ENCODE data around the gene BBS1.
A peak's percentile ranks its signal among the peaks of the same experiment; 100 is the strongest.
"Not testable (repeated sequence)": the region's sequence is repeated elsewhere in the genome, so short reads cannot be mapped to it uniquely, and the experiment has no call there.

The BBS1 gene

GRCh38 chr11:66505276-66505816, 5.1 kb upstream of the BBS1 start:
- DNase-seq (ENCODE audit: low read depth, low spot score): no peak
- H3K4me3 ChIP-seq (ENCODE audit: low read length): no peak overlapping the region

DNA sequence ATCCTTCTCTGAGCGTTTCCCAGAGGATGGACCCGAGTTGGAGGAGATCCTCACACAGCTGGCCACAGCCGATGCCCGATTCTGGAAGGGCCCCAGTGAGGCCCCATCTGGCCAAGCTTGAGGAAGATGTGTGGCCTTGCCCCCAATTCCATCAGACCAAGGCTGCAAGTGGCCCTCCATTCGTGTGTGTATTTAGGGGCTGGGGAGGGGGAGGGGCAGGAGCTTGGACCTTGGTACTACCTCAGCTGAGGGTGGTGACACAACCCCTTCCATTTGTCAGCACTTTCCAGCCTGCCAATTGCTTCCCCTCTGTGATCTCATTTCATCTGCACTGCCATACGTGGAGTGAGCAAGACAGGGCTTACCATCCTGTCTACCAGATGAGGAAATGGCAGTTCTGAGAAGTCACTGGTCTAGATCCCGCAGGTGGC, 1.3 kb upstream of the BBS1 start:
- H3K4me3 ChIP-seq (ENCODE audit: low read length): no peak overlapping the region
- no peak for DNase-seq (ENCODE audit: low read depth, low spot score)

- DNase-seq (ENCODE audit: low read depth, low spot score): no peak
- H3K4me3 ChIP-seq (ENCODE audit: low read length): peak overlapping the region; percentile 95
Observed at GRCh38 chr11:66510990-66511339, 530 bp downstream of the BBS1 start.

- H3K4me3 ChIP-seq (ENCODE audit: low read length): no peak overlapping the region
- no peak for DNase-seq (ENCODE audit: low read depth, low spot score)
Observed at GRCh38 chr11:66523611-66524010, 13.2 kb downstream of the BBS1 start.

DNA sequence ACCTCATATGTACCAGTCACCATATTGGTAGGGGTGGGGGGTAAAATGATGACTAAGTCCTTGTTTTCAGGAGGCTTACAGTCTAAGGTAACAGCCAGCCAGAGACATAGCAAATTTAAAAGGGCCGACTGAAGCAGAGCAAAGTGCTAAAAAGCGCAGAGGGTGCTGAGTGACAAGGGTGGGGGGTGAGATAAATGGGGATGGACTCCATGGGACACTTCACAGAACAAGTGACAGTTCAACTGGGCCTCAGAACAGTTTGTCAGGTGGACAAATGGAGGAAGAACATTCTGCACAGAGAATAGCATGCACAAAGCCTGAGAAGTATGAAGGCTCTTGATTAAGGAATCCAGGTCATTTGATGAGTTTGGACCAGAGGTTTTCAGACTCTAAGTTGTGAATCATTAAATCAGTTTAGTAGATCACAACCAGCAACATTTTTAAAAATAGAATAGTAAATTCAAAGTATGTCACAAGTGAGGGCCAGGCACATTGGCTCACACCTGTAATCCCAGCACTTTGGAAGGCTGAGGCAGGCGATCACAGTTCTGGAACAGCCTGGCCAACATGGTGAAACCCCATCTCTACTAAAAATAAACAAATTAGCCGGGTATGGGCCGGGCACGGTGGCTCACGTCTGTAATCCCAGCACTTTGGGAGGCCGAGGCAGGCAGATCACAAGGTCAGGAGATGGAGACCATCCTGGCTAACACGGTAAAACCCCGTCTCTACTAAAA, 14.0 kb downstream of the BBS1 start:
- no peak for DNase-seq (ENCODE audit: low read depth, low spot score)
- H3K4me3 ChIP-seq (ENCODE audit: low read length): no peak overlapping the region

GRCh38 chr11:66529069-66529468, 18.6 kb downstream of the BBS1 start:
- DNase-seq (ENCODE audit: low read depth, low spot score): no peak
- no peak overlapping the region for H3K4me3 ChIP-seq (ENCODE audit: low read length)

- no peak overlapping the region for H3K4me3 ChIP-seq (ENCODE audit: low read length)
- no peak for DNase-seq (ENCODE audit: low read depth, low spot score)
Observed at GRCh38 chr11:66529655-66530054, 19.2 kb downstream of the BBS1 start.

GRCh38 chr11:66530927-66531709, 20.7 kb downstream of the BBS1 start:
- no peak for DNase-seq (ENCODE audit: low read depth, low spot score)
- H3K4me3 ChIP-seq (ENCODE audit: low read length): no peak overlapping the region

- H3K4me3 ChIP-seq (ENCODE audit: low read length): no peak overlapping the region
Observed at GRCh38 chr11:66531841-66532240, 21.4 kb downstream of the BBS1 start.

DNA sequence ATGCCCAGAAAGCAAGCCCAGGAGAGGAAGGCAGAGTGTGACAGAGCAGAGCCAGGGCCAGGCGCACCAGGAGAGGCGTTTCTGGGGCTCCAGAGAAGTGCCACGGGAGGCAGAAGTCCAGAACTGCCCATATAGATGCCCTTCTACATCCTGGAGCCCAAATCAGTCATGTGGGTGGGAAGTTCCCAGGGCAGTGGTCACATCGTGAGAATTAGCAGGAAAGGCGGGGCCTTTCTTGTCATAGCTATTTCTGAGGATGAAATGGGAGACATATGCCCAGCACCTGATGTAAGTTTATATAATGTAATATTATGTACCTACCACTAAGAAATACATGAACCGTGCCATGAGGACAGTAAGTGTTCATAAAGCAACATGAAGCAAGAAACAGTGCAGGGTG, 22.3 kb downstream of the BBS1 start:
- no peak overlapping the region for H3K4me3 ChIP-seq (ENCODE audit: low read length)
- no peak for DNase-seq (ENCODE audit: low read depth, low spot score)

More at GRCh38 chr11:66531841-66532240, 21.4 kb downstream of the BBS1 start:
- DNase-seq (ENCODE audit: low read depth, low spot score): no peak

GRCh38 chr11:66539170-66539869, 28.9 kb downstream of the BBS1 start:
- no peak overlapping the region for H3K4me3 ChIP-seq (ENCODE audit: low read length)
- no peak for DNase-seq (ENCODE audit: low read depth, low spot score)

DNA sequence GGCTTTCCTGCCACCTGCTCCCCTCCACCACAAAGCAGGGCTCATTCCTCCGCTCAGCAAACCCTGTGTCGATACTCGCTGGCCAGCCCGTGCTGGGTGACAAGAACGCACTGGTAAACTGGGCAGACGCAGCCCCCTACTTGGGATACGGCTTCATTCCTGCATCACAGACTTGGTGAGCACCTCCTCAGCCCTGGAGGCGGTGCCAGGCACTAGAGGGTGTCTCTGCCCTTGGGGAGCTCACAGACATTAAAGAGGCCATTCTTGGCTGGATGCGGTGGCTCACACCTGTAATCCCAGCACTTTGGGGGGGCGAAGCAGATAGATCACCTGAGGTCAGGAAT, 29.4 kb downstream of the BBS1 start:
- no peak for DNase-seq (ENCODE audit: low read depth, low spot score)
- no peak overlapping the region for H3K4me3 ChIP-seq (ENCODE audit: low read length)

- DNase-seq (ENCODE audit: low read depth, low spot score); H3K4me3 ChIP-seq (ENCODE audit: low read length): not testable (repeated sequence)
Observed at GRCh38 chr11:66540598-66540997, 30.2 kb downstream of the BBS1 start.

GRCh38 chr11:66541892-66542291, 31.5 kb downstream of the BBS1 start:
- no peak overlapping the region for H3K4me3 ChIP-seq (ENCODE audit: low read length)
- no peak for DNase-seq (ENCODE audit: low read depth, low spot score)

DNA sequence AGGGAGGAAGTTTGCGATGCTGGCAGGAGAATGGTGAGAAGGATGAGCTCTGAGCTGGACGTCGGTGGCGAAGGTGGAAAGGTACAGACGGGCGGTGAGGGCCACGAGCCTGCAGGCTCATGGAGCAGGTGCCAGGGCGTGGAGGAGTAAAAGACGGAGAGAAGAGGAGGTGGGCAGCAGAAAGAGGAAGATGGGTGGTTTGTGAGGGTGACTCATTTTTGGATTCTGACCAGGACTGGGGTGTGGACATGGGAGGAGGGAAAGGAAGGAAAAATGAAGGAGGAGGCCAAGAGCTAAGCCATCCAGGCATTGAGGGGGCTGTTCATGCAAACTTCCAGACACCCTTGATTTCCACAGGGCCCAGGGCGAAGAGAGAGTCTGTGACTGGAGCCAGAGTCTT, 31.9 kb downstream of the BBS1 start:
- no peak overlapping the region for H3K4me3 ChIP-seq (ENCODE audit: low read length)

DNA sequence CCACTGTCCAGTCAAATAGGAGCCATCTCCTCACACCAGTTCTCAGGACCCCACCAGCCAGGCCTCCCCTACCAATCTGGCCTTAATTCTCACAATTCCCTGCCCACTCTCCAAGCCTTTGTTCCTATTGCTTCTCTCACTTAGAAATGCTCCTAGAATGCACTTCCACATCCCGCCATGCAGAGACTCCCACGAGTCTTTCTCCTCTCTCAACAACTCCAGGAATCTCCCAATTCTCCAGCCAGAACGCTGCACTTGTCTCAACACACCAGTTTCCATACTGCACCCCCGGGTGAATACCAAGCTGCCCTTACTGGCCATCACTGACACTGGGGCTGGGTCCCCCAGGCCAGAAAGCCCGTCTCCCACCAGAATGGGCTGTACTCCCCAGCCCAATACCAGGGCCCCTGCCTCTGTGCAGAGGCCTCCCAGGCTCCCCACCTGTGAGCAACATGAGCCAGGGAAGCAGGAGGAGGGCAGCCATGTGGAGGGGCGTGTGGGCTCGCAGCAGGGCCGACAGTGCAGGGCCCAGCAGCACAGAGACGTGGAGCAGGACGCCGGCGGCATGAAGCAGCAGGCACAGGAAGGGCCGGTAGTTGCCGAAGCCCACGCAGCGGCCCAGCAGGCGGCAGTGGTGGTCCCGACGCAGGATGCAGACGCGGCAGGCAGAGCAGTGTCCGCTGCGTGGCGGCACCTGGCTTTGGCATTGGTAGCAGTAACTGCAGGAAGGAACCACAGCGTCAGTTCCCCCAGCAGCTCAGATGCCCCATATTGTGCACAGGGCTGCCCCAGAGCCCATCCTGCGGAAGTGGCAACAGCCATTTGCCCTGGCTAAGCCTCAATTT, 33.0 kb downstream of the BBS1 start:
- DNase-seq (ENCODE audit: low read depth, low spot score): peak; percentile 86
- H3K4me3 ChIP-seq (ENCODE audit: low read length): peak overlapping the region; percentile 73

More for the DNA sequence above, 31.9 kb downstream of the BBS1 start:
- no peak for DNase-seq (ENCODE audit: low read depth, low spot score)

DNA sequence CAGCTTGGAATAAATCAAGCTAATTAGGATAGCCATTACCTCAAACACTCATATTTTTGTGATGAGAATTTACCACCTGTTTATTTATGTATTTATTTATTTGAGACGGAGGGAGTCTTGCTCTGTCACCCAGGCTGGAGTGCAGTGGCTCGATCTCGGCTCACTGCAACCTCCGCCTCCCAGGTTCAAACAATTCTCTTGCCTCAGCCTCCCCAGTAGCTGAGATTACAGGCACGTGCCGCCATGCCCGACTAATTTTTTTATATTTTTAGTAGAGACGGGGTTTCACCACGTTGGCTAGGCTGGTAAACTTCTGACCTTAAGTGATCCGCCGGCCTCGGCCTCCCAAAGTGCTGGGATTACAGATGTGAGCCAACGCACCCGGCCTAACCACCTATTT, 34.5 kb downstream of the BBS1 start:
- peak overlapping the region; percentile 73 for H3K4me3 ChIP-seq (ENCODE audit: low read length)
- DNase-seq (ENCODE audit: low read depth, low spot score): not testable (repeated sequence)

- DNase-seq (ENCODE audit: low read depth, low spot score): peak; percentile 69
- peak within 1 kb of the TSS; percentile 73 for H3K4me3 ChIP-seq (ENCODE audit: low read length)
Observed at GRCh38 chr11:66545701-66546367, 35.4 kb downstream of the BBS1 start, which contains the start of gene ZDHHC24. TSS of gene ZDHHC24 (minus strand) at chr11:66546048. CDS start at chr11:66546003, 45 bp downstream.

Measured in Jurkat, Clone E6-1 (cell line).